ENCODE results near the gene OR52B2.
"Not testable (repeated sequence)": the region's sequence is repeated elsewhere in the genome, so short reads cannot be mapped to it uniquely, and the experiment has no call there.

Gene OR52B2

DNA sequence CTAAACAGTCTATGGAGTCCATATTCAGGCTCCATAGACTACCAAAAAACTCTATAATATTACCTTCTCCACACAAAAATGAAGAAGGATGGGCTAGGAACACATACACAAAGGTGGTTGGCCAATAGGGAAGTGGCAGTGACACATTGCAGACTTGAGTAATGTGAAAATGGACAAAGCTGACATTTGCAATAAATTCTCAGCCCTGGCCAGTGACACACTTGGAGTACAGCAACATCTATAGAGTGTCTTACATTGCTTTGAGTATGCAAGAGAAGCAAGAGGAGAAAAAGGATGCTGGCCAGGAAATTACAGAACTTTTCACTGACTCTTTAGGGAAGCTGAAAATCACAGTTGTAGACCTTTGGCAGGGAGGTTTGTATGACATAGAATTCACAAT lies 21.6 kb upstream of the OR52B2 start:
- TF ChIP-seq, protein P1, sequence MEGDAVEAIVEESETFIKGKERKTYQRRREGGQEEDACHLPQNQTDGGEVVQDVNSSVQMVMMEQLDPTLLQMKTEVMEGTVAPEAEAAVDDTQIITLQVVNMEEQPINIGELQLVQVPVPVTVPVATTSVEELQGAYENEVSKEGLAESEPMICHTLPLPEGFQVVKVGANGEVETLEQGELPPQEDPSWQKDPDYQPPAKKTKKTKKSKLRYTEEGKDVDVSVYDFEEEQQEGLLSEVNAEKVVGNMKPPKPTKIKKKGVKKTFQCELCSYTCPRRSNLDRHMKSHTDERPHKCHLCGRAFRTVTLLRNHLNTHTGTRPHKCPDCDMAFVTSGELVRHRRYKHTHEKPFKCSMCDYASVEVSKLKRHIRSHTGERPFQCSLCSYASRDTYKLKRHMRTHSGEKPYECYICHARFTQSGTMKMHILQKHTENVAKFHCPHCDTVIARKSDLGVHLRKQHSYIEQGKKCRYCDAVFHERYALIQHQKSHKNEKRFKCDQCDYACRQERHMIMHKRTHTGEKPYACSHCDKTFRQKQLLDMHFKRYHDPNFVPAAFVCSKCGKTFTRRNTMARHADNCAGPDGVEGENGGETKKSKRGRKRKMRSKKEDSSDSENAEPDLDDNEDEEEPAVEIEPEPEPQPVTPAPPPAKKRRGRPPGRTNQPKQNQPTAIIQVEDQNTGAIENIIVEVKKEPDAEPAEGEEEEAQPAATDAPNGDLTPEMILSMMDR (IDR thresholded peaks at IDR 0.05; ENCODE audit: poor library complexity, severe bottlenecking), result no peak
- H3K36me3 ChIP-seq (ENCODE audit: low read depth), result no peaks in the 10 kb centered on the region
- H3K4me3 ChIP-seq (ENCODE audit: severe bottlenecking), result no peak overlapping the region
- H3K27ac ChIP-seq (ENCODE audit: poor library complexity, severe bottlenecking), result no peak overlapping the region
- H3K4me1 ChIP-seq (ENCODE audit: insufficient read depth, poor library complexity, severe bottlenecking), result no peaks in the 10 kb centered on the region
- ATAC-seq (ENCODE audit: low read depth) (no peak), DNase-seq (ENCODE audit: low spot score) (no peak)
- H3K27me3 ChIP-seq (ENCODE audit: insufficient read depth, poor library complexity, severe bottlenecking), result no peaks in the 10 kb centered on the region
- H3K9me3 ChIP-seq (ENCODE audit: severe bottlenecking), result no peaks in the 10 kb centered on the region

DNA sequence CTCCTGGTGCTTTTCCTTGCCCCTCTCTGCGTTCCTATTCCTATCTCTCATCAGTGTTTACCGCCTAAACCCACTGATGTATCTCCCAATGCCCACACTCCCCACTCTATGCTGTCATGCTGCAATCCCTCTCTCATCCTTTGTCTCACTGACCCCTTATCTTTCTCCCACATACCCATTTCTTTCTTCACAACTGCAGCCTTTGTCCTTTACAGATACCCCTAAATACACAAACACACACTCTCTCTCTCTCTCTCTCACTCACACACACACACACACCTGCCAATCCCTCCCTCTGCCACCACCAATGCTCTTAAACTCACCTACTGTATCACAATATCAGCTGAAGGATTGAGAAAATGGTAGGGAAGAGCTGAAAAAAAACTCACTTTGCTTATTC lies 5.3 kb upstream of the OR52B2 start:
- no peak for DNase-seq (ENCODE audit: low spot score)
- Histone ChIP-seq H3K9me3 (ENCODE audit: severe bottlenecking) (no peaks in the 10 kb centered on the region), H3K27me3 (ENCODE audit: insufficient read depth, poor library complexity, severe bottlenecking) (no peaks in the 10 kb centered on the region), H3K4me3 (ENCODE audit: severe bottlenecking) (no peak overlapping the region), H3K36me3 (ENCODE audit: low read depth) (no peaks in the 10 kb centered on the region), H3K4me1 (ENCODE audit: insufficient read depth, poor library complexity, severe bottlenecking) (no peaks in the 10 kb centered on the region), H3K27ac (ENCODE audit: poor library complexity, severe bottlenecking) (no peak overlapping the region)
- TF ChIP-seq, protein P1 (IDR thresholded peaks at IDR 0.05; ENCODE audit: poor library complexity, severe bottlenecking), result no peak
- ATAC-seq (ENCODE audit: low read depth), result no peak

DNA sequence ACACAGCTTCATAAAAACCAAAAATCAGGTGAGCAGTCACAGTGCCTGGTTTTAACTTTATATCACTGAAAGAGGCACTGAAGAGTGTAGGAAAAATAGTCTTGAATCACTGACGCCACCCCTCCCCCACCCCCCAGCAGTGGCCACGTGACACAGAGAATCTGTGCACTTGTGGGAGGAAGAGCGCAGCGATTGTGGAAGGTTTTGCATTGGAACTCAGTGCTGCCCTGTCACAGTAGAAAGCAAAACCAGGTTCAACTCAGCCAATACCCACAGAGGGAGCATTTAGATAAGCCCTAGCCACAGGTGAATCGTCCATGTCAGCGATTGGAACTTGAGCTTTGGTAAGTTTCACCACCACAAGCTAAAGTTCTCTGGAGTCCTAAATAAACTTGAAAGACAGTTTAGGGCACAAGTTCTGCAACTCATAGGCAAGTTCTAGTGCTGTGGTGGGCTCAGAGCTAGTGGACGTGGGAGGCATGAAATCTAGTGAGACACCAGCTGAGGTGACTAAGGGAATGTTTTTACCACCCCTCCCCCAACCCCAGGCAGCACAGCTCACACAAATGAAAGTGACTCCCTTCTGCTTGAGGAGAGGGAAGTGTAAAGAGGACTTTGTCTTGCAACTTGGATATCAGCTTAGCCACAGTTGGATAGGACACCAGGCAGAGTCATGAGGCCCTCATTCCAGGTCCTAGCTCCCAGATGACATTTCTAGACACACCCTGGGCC lies 13.3 kb downstream of the OR52B2 start:
- Histone ChIP-seq H3K27me3 (ENCODE audit: insufficient read depth, poor library complexity, severe bottlenecking) (no peaks in the 10 kb centered on the region), H3K4me1 (ENCODE audit: insufficient read depth, poor library complexity, severe bottlenecking) (no peaks in the 10 kb centered on the region), H3K27ac (ENCODE audit: poor library complexity, severe bottlenecking) (no peak overlapping the region), H3K4me3 (ENCODE audit: severe bottlenecking) (no peak overlapping the region), H3K9me3 (ENCODE audit: severe bottlenecking) (no peaks in the 10 kb centered on the region), H3K36me3 (ENCODE audit: low read depth) (no peaks in the 10 kb centered on the region)
- TF ChIP-seq, protein P1 (IDR thresholded peaks at IDR 0.05; ENCODE audit: poor library complexity, severe bottlenecking), result no peak
- ATAC-seq (ENCODE audit: low read depth) (no peak), DNase-seq (ENCODE audit: low spot score) (no peak)

DNA sequence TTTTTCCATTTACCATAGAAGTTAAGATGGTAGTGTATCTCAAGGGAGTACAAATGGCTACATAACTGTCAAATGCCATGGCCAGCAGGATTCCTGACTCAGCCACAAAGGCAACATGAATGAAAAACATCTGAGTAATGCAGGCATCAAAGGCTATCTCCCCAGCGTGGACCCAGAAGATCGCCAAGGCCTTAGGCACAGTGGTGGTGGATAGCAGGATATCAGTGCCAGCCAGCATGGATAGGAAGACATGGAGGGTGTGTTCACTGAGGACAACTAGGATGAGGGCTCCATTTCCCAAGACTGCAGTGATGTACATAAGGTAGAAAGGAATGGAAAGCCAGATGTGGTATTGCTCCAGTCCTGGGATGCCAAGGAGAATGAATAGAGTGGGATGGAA lies 18.0 kb downstream of the OR52B2 start:
- H3K36me3 ChIP-seq (ENCODE audit: low read depth), result no peaks in the 10 kb centered on the region
- no peaks in the 10 kb centered on the region for H3K9me3 ChIP-seq (ENCODE audit: severe bottlenecking)
- no peak overlapping the region for H3K27ac ChIP-seq (ENCODE audit: poor library complexity, severe bottlenecking)
- no peaks in the 10 kb centered on the region for H3K4me1 ChIP-seq (ENCODE audit: insufficient read depth, poor library complexity, severe bottlenecking)
- ATAC-seq (ENCODE audit: low read depth) (no peak), DNase-seq (ENCODE audit: low spot score) (no peak)
- TF ChIP-seq, protein P1 (IDR thresholded peaks at IDR 0.05; ENCODE audit: poor library complexity, severe bottlenecking), result no peak
- H3K4me3 ChIP-seq (ENCODE audit: severe bottlenecking), result no peak overlapping the region
- H3K27me3 ChIP-seq (ENCODE audit: insufficient read depth, poor library complexity, severe bottlenecking), result no peaks in the 10 kb centered on the region

DNA sequence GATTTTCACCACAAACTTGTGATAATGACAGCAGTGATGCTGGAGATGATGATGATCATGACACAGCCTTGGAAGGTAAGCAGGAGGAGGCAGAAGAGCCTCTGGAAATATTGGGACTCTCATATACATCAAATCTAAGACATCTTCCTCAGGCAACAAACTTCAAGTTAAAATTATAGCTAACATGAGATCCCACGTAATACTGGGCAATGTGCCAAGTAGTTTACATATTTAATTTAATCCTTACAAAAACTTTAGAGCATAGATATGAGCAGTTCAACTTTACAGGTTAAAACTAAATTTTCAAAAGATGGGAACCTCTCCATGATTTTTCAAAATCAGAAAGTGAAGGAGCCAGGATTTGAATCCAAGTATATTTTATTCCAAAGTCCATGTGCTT lies 19.0 kb downstream of the OR52B2 start:
- Histone ChIP-seq H3K4me1 (ENCODE audit: insufficient read depth, poor library complexity, severe bottlenecking) (no peaks in the 10 kb centered on the region), H3K27ac (ENCODE audit: poor library complexity, severe bottlenecking) (no peak overlapping the region), H3K9me3 (ENCODE audit: severe bottlenecking) (no peaks in the 10 kb centered on the region), H3K4me3 (ENCODE audit: severe bottlenecking) (no peak overlapping the region), H3K36me3 (ENCODE audit: low read depth) (no peaks in the 10 kb centered on the region), H3K27me3 (ENCODE audit: insufficient read depth, poor library complexity, severe bottlenecking) (no peaks in the 10 kb centered on the region)
- DNase-seq (ENCODE audit: low spot score) (no peak), ATAC-seq (ENCODE audit: low read depth) (no peak)
- TF ChIP-seq, protein P1 (IDR thresholded peaks at IDR 0.05; ENCODE audit: poor library complexity, severe bottlenecking), result no peak

DNA sequence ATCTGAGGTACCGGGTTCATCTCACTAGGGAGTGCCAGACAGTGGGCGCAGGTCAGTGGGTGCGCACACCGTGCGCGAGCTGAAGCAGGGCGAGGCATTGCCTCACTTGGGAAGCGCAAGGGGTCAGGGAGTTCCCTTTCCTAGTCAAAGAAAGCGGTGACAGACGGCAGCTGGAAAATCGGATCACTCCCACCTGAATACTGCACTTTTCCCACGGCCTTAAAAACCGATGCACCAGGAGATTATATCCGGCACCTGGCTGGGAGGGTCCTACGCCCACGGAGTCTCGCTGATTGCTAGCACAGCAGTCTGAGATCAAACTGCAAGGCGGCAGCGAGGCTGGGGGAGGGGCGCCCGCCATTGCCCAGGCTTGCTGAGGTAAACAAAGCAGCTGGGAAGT lies 26.4 kb downstream of the OR52B2 start:
- not testable (repeated sequence) for ATAC-seq (ENCODE audit: low read depth); H3K9me3 ChIP-seq (ENCODE audit: severe bottlenecking); DNase-seq (ENCODE audit: low spot score); H3K4me1 ChIP-seq (ENCODE audit: insufficient read depth, poor library complexity, severe bottlenecking); H3K27ac ChIP-seq (ENCODE audit: poor library complexity, severe bottlenecking); H3K27me3 ChIP-seq (ENCODE audit: insufficient read depth, poor library complexity, severe bottlenecking); H3K4me3 ChIP-seq (ENCODE audit: severe bottlenecking); H3K36me3 ChIP-seq (ENCODE audit: low read depth)
